Upper lobe of left lung (tissue), 4 donors: ENCODE results near the gene LNX1.

ENCODE experiments used
- CTCF ChIP-seq, 6 experiments: fragments of 450-650 bp in 4 of 6; fragments of 200-600 bp in 2 of 6; sonication (generic) in 2 of 6; IDR thresholded peaks; one replicate each; pipeline ENCODE4 v1.5.1; 2016 to 2019; ENCODE audit warnings: antibody characterized with exemption in 6 of 6
- POLR2A ChIP-seq, 4 donors: fragments of 450-650 bp; IDR thresholded peaks; one replicate each; pipeline ENCODE4 v1.5.1; 2016 to 2017; ENCODE audit warnings: antibody characterized with exemption in 4 of 4, mild to moderate bottlenecking in 2 of 4
- POLR2AphosphoS5 ChIP-seq, 2 donors: sonication (generic); formaldehyde crosslinking; IDR thresholded peaks; one replicate each; pipeline ENCODE4 v1.5.1; 2017; ENCODE audit warnings: antibody characterized with exemption in 2 of 2

- no peak for TF ChIP-seq CTCF (IDR thresholded peaks at IDR 0.05)
- no peak for TF ChIP-seq POLR2AphosphoS5 (IDR thresholded peaks at IDR 0.05)
- TF ChIP-seq POLR2A (IDR thresholded peaks at IDR 0.05): no peak
Observed at GRCh38 chr4:53502094-53502493, 89.2 kb downstream of the LNX1 start.
